Fibroblast of lung (primary cell): ENCODE data around the gene SRP9. TPM values are rescaled to one million over a fixed set of nuclear protein-coding genes. Genes with fewer than 3 reads are reported as not detected.

Experiments used
- DNase-seq, 2 donors: peaks; one replicate each; pipeline versions ENCODE4 v3.0.0 to v3.0.0-alpha.2; 2010; ENCODE audit warnings: low read depth in 2 of 2
- H2AFZ ChIP-seq: 2 replicates; pipeline ENCODE4 v1.5.1; 2012; ENCODE audit warnings: low read length, control low read depth, inconsistent platforms
- H3K27ac ChIP-seq: 2 replicates; pipeline ENCODE4 v1.5.1; 2011; ENCODE audit warnings: low read length, control low read depth; ENCODE audit not compliant: insufficient read depth
- H3K27me3 ChIP-seq: 2 replicates; pipeline ENCODE4 v1.5.1; 2011; ENCODE audit warnings: mild to moderate bottlenecking, low read length; ENCODE audit not compliant: control insufficient read depth, insufficient read depth
- H3K36me3 ChIP-seq: 2 replicates; pipeline ENCODE4 v1.5.1; 2011; ENCODE audit warnings: low read length; ENCODE audit not compliant: control insufficient read depth, insufficient read depth
- H3K4me1 ChIP-seq: 2 replicates; pipeline ENCODE4 v1.5.1; 2011; ENCODE audit warnings: low read length; ENCODE audit not compliant: control insufficient read depth, insufficient read depth; ENCODE audit errors: extremely low read depth
- H3K4me2 ChIP-seq: 2 replicates; pipeline ENCODE4 v1.5.1; 2011; ENCODE audit warnings: low read length, control low read depth; ENCODE audit not compliant: insufficient read depth; ENCODE audit errors: extremely low read depth
- H3K4me3 ChIP-seq, 4 experiments: fragments of 200-600 bp in 1 of 4; sonication (generic) in 1 of 4; replicated peaks in 1 of 4; 2 replicates each; pipeline ENCODE4 v1.5.1; 2011 to 2016; ENCODE audit warnings: low read length in 4 of 4, low read depth in 3 of 4, mild to moderate bottlenecking in 3 of 4, control low read depth in 2 of 4, inconsistent platforms in 1 of 4, mixed read lengths in 1 of 4; ENCODE audit not compliant: insufficient read depth in 1 of 4; ENCODE audit errors: control extremely low read depth in 1 of 4
- H3K79me2 ChIP-seq: 2 replicates; pipeline ENCODE4 v1.5.1; 2012; ENCODE audit warnings: mild to moderate bottlenecking, low read length, inconsistent platforms; ENCODE audit not compliant: control insufficient read depth, insufficient read depth
- H3K9ac ChIP-seq: 2 replicates; pipeline ENCODE4 v1.5.1; 2011; ENCODE audit warnings: mild to moderate bottlenecking, low read length, control low read depth; ENCODE audit not compliant: insufficient read depth
- H3K9me3 ChIP-seq: 2 replicates; pipeline ENCODE4 v1.5.1; 2012; ENCODE audit warnings: low read depth, low read length; ENCODE audit not compliant: control insufficient read depth, insufficient read depth
- H4K20me1 ChIP-seq: 2 replicates; pipeline ENCODE4 v1.5.1; 2011; ENCODE audit warnings: low read length; ENCODE audit not compliant: control insufficient read depth, insufficient read depth; ENCODE audit errors: extremely low read depth
- EZH2 ChIP-seq: IDR thresholded peaks from 2 replicates; pipeline ENCODE4 v1.5.1; 2012; ENCODE audit warnings: low read length, control low read depth, mild to moderate bottlenecking; ENCODE audit errors: missing control alignments
- polyA plus RNA-seq, 2 donors: library from polyadenylated mRNA; depleted of rRNA in 1 of 2; stranded (reverse) in 1 of 2; unstranded in 1 of 2; fragments of >200 nt; gene quantifications; 2 replicates each; pipeline ENCODE4 v1.2.1, GENCODE V29; 2011 to 2012; ENCODE audit warnings: missing spikeins in 1 of 2
- total RNA-seq: library from RNA; depleted of rRNA; stranded (reverse); fragments of >200 nt; gene quantifications from 2 replicates; pipeline ENCODE4 v1.2.1, GENCODE V29; 2014
- TF ChIP-seq, protein P1 (sequence below), 2 donors: IDR thresholded peaks in 1 of 2; conservative IDR thresholded peaks in 1 of 2; 1 replicate in 1 of 2; 2 replicates in 1 of 2; pipeline ENCODE4 v1.5.1; 2011 to 2012; ENCODE audit warnings: low read length in 2 of 2, control low read depth in 1 of 2, inconsistent platforms in 1 of 2, low read depth in 1 of 2, mild to moderate bottlenecking in 1 of 2

The SRP9 gene
- total and polyA plus RNA-seq, 2 donors (not counting 1 experiment from before 2014, with no cell fraction given) = 202 to 442 TPM

DNA sequence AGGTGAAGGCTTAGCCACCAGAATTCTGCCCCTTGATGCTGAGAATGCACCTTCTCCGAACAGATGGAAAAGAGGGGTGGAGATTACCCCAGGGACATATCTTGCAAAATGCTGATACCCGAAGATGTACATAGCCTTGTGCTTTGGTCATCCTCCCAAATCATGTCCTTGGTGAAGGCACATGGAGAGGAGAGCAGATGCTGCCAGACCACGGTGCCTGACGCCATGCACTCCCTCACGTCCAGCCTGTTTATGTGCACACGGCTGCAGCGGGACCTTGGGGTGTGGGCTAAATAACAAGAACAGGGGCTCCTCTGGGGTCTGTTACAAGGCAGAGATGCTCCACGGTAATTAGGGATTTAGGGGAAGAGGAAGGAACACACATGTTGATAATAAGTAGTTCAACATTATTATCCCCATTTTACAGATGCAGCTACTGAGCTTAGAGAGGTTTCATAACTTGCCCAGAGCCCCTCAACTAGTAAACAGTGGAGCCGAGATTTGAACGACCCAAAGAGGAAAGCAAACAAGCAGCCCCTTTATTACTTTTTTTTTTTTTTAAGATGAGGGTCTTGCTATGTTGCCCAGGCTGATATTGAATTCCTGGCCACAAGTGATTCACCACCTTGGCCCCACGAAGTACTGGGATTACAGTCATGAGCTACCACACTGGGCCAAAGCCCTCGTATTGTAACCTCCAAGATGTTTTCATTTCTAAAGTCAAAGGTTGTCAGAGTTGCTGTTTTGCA lies 45.2 kb downstream of the SRP9 start:
- no peak overlapping the region for H3K9ac ChIP-seq
- no peak overlapping the region for H2AFZ ChIP-seq
- no peaks in the 10 kb centered on the region for H3K79me2 ChIP-seq
- no peaks in the 10 kb centered on the region for H4K20me1 ChIP-seq
- no peaks in the 10 kb centered on the region for H3K27me3 ChIP-seq
- DNase-seq = no peak
- TF ChIP-seq EZH2 = no peak
- TF ChIP-seq, protein P1, sequence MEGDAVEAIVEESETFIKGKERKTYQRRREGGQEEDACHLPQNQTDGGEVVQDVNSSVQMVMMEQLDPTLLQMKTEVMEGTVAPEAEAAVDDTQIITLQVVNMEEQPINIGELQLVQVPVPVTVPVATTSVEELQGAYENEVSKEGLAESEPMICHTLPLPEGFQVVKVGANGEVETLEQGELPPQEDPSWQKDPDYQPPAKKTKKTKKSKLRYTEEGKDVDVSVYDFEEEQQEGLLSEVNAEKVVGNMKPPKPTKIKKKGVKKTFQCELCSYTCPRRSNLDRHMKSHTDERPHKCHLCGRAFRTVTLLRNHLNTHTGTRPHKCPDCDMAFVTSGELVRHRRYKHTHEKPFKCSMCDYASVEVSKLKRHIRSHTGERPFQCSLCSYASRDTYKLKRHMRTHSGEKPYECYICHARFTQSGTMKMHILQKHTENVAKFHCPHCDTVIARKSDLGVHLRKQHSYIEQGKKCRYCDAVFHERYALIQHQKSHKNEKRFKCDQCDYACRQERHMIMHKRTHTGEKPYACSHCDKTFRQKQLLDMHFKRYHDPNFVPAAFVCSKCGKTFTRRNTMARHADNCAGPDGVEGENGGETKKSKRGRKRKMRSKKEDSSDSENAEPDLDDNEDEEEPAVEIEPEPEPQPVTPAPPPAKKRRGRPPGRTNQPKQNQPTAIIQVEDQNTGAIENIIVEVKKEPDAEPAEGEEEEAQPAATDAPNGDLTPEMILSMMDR (conservative IDR thresholded peaks at IDR 0.05 in 1 of 2, IDR thresholded peaks at IDR 0.05 in 1 of 2; ENCODE audit: low read depth in 1 of 2, low read length in 2 of 2) = no peak
- peaks cover under 1% of the 10 kb centered on the region for H3K4me1 ChIP-seq
- no peak overlapping the region for H3K4me3 ChIP-seq
- H3K9me3 ChIP-seq = no peaks in the 10 kb centered on the region
- H3K36me3 ChIP-seq = no peaks in the 10 kb centered on the region
- H3K27ac ChIP-seq = no peak overlapping the region
- no peak overlapping the region for H3K4me2 ChIP-seq

DNA sequence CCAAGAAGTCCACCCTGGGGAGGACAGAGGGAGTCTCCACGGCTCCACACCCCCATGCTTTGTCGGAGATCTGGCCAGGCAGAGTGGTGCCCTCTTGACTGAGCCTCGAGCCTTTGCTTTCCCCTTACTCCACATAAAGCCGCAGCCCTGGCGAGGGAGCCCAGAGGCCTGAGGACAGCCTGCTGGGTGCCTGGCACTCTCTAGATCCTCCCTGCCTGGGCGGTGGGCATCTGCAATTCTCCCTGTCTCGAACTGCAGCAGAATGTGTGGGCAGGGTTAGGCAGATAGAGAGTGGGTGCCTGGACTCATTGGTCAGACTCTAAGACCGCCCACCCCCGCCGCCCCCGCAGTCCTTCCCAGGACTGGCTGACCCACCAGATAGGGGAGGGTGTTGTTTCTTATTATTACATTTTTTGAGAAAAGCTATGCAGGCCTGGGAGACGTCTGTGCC lies 46.2 kb downstream of the SRP9 start:
- no peak for TF ChIP-seq EZH2
- TF ChIP-seq, protein P1 (conservative IDR thresholded peaks at IDR 0.05 in 1 of 2, IDR thresholded peaks at IDR 0.05 in 1 of 2; ENCODE audit: low read depth in 1 of 2, low read length in 2 of 2) = no peak
- Histone ChIP-seq H3K4me1 (no peaks in the 10 kb centered on the region), H3K79me2 (no peaks in the 10 kb centered on the region), H3K4me2 (no peak overlapping the region), H3K27ac (no peak overlapping the region), H3K9ac (no peak overlapping the region), H3K4me3 (no peak overlapping the region), H2AFZ (no peak overlapping the region), H3K36me3 (no peaks in the 10 kb centered on the region), H3K27me3 (no peaks in the 10 kb centered on the region), H4K20me1 (no peaks in the 10 kb centered on the region), H3K9me3 (no peaks in the 10 kb centered on the region)
- DNase-seq = no peak

GRCh38 chr1:225824533-225824941 lies 46.9 kb downstream of the SRP9 start:
- no peaks in the 10 kb centered on the region for H3K4me1 ChIP-seq
- no peak overlapping the region for H3K4me2 ChIP-seq
- no peak overlapping the region for H3K4me3 ChIP-seq
- H3K79me2 ChIP-seq = no peaks in the 10 kb centered on the region
- TF ChIP-seq, protein P1 (conservative IDR thresholded peaks at IDR 0.05 in 1 of 2, IDR thresholded peaks at IDR 0.05 in 1 of 2; ENCODE audit: low read depth in 1 of 2, low read length in 2 of 2) = no peak
- no peak for TF ChIP-seq EZH2
- H2AFZ ChIP-seq = no peak overlapping the region
- no peaks in the 10 kb centered on the region for H3K36me3 ChIP-seq
- H3K9me3 ChIP-seq = no peaks in the 10 kb centered on the region
- no peaks in the 10 kb centered on the region for H3K27me3 ChIP-seq
- DNase-seq = no peak
- H4K20me1 ChIP-seq = no peaks in the 10 kb centered on the region
- no peak overlapping the region for H3K27ac ChIP-seq
- no peak overlapping the region for H3K9ac ChIP-seq
